GM23338 (cell line): ENCODE results near the gene WDR45B. TPM values are rescaled to one million over a fixed set of nuclear protein-coding genes. Genes with fewer than 3 reads are reported as not detected.

Experiments
- ATAC-seq: fragments of 200-7000 bp; cut with Tn5 transposase; 3 replicates; pipeline ENCODE4 v1.9.1; 2020
- DNase-seq: peaks from one replicate; pipeline ENCODE4 v3.0.0-alpha.2; 2015; ENCODE audit warnings: low spot score
- H2AFZ ChIP-seq: fragments of 200-600 bp; sonication (generic); 2 replicates; pipeline ENCODE4 v1.8.0; 2016; ENCODE audit warnings: antibody characterized with exemption, mild to moderate bottlenecking, moderate library complexity
- H3F3A ChIP-seq: fragments of 200-600 bp; sonication (generic); replicated peaks from 2 replicates; pipeline ENCODE4 v1.8.0; 2017; ENCODE audit warnings: antibody characterized with exemption, mixed run types, low read depth
- H3K27ac ChIP-seq: fragments of 200-600 bp; sonication (generic); 2 replicates; pipeline ENCODE4 v1.6.1; 2016; ENCODE audit warnings: low read depth
- H3K27me3 ChIP-seq: fragments of 200-600 bp; sonication (generic); 2 replicates; pipeline ENCODE4 v1.8.0; 2016; ENCODE audit warnings: mild to moderate bottlenecking, mixed run types, moderate library complexity; ENCODE audit not compliant: insufficient read depth
- H3K36me3 ChIP-seq: fragments of 200-600 bp; sonication (generic); 2 replicates; pipeline ENCODE4 v1.8.0; 2016; ENCODE audit warnings: mild to moderate bottlenecking; ENCODE audit not compliant: insufficient read depth
- H3K4me1 ChIP-seq: fragments of 200-600 bp; sonication (generic); 2 replicates; pipeline ENCODE4 v1.8.0; 2016; ENCODE audit warnings: mild to moderate bottlenecking, moderate library complexity; ENCODE audit not compliant: insufficient read depth
- H3K4me2 ChIP-seq: fragments of 200-600 bp; sonication (generic); 2 replicates; pipeline ENCODE4 v1.7.1; 2017; ENCODE audit warnings: mixed run types
- H3K4me3 ChIP-seq: fragments of 200-600 bp; sonication (generic); 2 replicates; pipeline ENCODE4 v1.6.1; 2016; ENCODE audit warnings: mixed run types
- H3K79me2 ChIP-seq: fragments of 200-600 bp; sonication (generic); replicated peaks from 2 replicates; pipeline ENCODE4 v1.8.0; 2017; ENCODE audit warnings: mild to moderate bottlenecking; ENCODE audit not compliant: insufficient read depth
- H3K9me2 ChIP-seq: fragments of 200-600 bp; sonication (generic); 2 replicates; pipeline ENCODE4 v1.8.0; 2017; ENCODE audit not compliant: insufficient read depth
- H4K20me1 ChIP-seq: fragments of 200-600 bp; sonication (generic); replicated peaks from 2 replicates; pipeline ENCODE4 v1.8.0; 2017; ENCODE audit warnings: mild to moderate bottlenecking; ENCODE audit not compliant: insufficient read depth
- H3K27ac Mint-ChIP-seq: 2 replicates; pipeline ENCODE4 v1.8.0; 2020; ENCODE audit warnings: inconsistent platforms, mild to moderate bottlenecking, moderate library complexity, mixed read lengths
- H3K27me3 Mint-ChIP-seq: 3 replicates; pipeline ENCODE4 v1.8.0; 2022; ENCODE audit warnings: low read depth, mild to moderate bottlenecking, moderate library complexity, mixed read lengths, inconsistent platforms; ENCODE audit not compliant: insufficient read depth, poor library complexity
- H3K36me3 Mint-ChIP-seq: 3 replicates; pipeline ENCODE4 v1.8.0; 2021; ENCODE audit warnings: low read depth, mild to moderate bottlenecking, inconsistent platforms, moderate library complexity, mixed read lengths
- H3K4me1 Mint-ChIP-seq: 3 replicates; pipeline ENCODE4 v1.8.0; 2020; ENCODE audit warnings: mild to moderate bottlenecking, inconsistent platforms, mixed read lengths
- H3K4me3 Mint-ChIP-seq: 3 replicates; pipeline ENCODE4 v1.8.0; 2021; ENCODE audit warnings: moderate library complexity, mild to moderate bottlenecking, inconsistent platforms, mixed read lengths
- H3K9me3 Mint-ChIP-seq: 3 replicates; pipeline ENCODE4 v1.8.0; 2020; ENCODE audit warnings: moderate library complexity, mild to moderate bottlenecking, inconsistent platforms, mixed read lengths
- CREB1 ChIP-seq: fragments of 250-450 bp; sonication (Bioruptor Pico); IDR thresholded peaks from 2 replicates; pipeline ENCODE4 v1.5.0; 2020; ENCODE audit warnings: low read depth, mild to moderate bottlenecking, moderate library complexity
- EZH2 ChIP-seq: fragments of 200-600 bp; sonication (generic); IDR thresholded peaks from one replicate; pipeline ENCODE4 v1.8.0; 2017; ENCODE audit warnings: antibody characterized with exemption, mild to moderate bottlenecking, low read depth; ENCODE audit not compliant: unreplicated experiment
- EZH2phosphoT487 ChIP-seq: fragments of 200-600 bp; sonication (generic); IDR thresholded peaks from one replicate; pipeline ENCODE4 v1.8.1; 2018; ENCODE audit warnings: antibody characterized with exemption; ENCODE audit not compliant: unreplicated experiment
- JUNB ChIP-seq: IDR thresholded peaks from one replicate; pipeline ENCODE4 v1.6.1; 2016; ENCODE audit warnings: antibody characterized with exemption; ENCODE audit not compliant: unreplicated experiment
- NANOG ChIP-seq: IDR thresholded peaks from 2 replicates; pipeline ENCODE4 v1.6.1; 2016; ENCODE audit warnings: antibody characterized with exemption, borderline replicate concordance
- POLR2AphosphoS5 ChIP-seq: IDR thresholded peaks from 2 replicates; pipeline ENCODE4 v1.6.1; 2016; ENCODE audit warnings: antibody characterized with exemption, low read depth
- REST ChIP-seq: IDR thresholded peaks from one replicate; pipeline ENCODE4 v1.6.1; 2018; ENCODE audit warnings: antibody characterized with exemption; ENCODE audit not compliant: unreplicated experiment
- STAT1 ChIP-seq: IDR thresholded peaks from one replicate; pipeline ENCODE4 v1.6.1; 2016; ENCODE audit warnings: antibody characterized with exemption; ENCODE audit not compliant: unreplicated experiment
- ZNF114 ChIP-seq: fragments of 250-450 bp; sonication (Bioruptor Pico); IDR thresholded peaks from 2 replicates; pipeline ENCODE4 v1.5.0; 2020; ENCODE audit warnings: mild to moderate bottlenecking, moderate library complexity
- ZNF331 ChIP-seq: fragments of 250-450 bp; sonication (Bioruptor Pico); IDR thresholded peaks from 2 replicates; pipeline ENCODE4 v1.5.0; 2020; ENCODE audit warnings: low read depth, mild to moderate bottlenecking, moderate library complexity
- polyA plus RNA-seq: library from polyadenylated mRNA; unstranded; fragments of >200 nt; fragmentation: Nextera tagmentation; extraction: Ambion mirVana; gene quantifications from 2 replicates; pipeline ENCODE4 v1.2.1, GENCODE V29; 2016
- total RNA-seq: library from RNA; depleted of rRNA; stranded (reverse); fragments of >200 nt; shearing (Covaris generic); gene quantifications from 2 replicates; pipeline ENCODE4 v1.2.3, GENCODE V29; 2014
- TF ChIP-seq, protein P1 (sequence below): fragments of 250-450 bp; sonication (Bioruptor Pico); IDR thresholded peaks from 2 replicates; pipeline ENCODE4 v1.5.0; 2020; ENCODE audit warnings: mild to moderate bottlenecking, moderate library complexity
- TF ChIP-seq, protein P2 (sequence below): IDR thresholded peaks from 2 replicates; pipeline ENCODE4 v1.6.1; 2016; ENCODE audit warnings: antibody characterized with exemption
- TF ChIP-seq, protein P3 (sequence below), 2 experiments: fragments of 200-600 bp in 1 of 2; sonication (generic) in 1 of 2; conservative IDR thresholded peaks; 2 replicates each; pipeline versions ENCODE4 v1.5.1 to v1.6.1; 2016 to 2017; ENCODE audit warnings: antibody characterized with exemption in 2 of 2, low read depth in 2 of 2, mild to moderate bottlenecking in 2 of 2, moderate library complexity in 1 of 2

Gene WDR45B
- total and polyA plus RNA-seq, 2 experiments from 2014 or later, result 69.4 to 96.4 TPM

GRCh38 chr17:82640036-82640435, 8.2 kb downstream of the WDR45B start:
- H3F3A ChIP-seq, result 0 out of 2 replicates have a peak, but pooled peaks cover 4% of the 10 kb centered on the region
- DNase-seq (no peak), ATAC-seq (no peak)
- H3K36me3 ChIP-seq, result peaks cover 7% of the 10 kb centered on the region
- Mint-ChIP-seq H3K36me3 (peaks cover 69% of the 10 kb centered on the region), H3K4me1 (no peaks in the 10 kb centered on the region), H3K9me3 (peaks cover 3% of the 10 kb centered on the region; the same call in 2 of the 3 replicates), H3K27me3 (peaks cover 2% of the 10 kb centered on the region), H3K4me3 (no peak overlapping the region), H3K27ac (no peak overlapping the region)
- no peaks in the 10 kb centered on the region for H3K9me2 ChIP-seq
- peaks cover 40% of the 10 kb centered on the region for H4K20me1 ChIP-seq
- H3K27ac ChIP-seq, result no peak overlapping the region
- H3K4me1 ChIP-seq, result no peaks in the 10 kb centered on the region
- no peak overlapping the region for H2AFZ ChIP-seq
- TF ChIP-seq, protein P1, sequence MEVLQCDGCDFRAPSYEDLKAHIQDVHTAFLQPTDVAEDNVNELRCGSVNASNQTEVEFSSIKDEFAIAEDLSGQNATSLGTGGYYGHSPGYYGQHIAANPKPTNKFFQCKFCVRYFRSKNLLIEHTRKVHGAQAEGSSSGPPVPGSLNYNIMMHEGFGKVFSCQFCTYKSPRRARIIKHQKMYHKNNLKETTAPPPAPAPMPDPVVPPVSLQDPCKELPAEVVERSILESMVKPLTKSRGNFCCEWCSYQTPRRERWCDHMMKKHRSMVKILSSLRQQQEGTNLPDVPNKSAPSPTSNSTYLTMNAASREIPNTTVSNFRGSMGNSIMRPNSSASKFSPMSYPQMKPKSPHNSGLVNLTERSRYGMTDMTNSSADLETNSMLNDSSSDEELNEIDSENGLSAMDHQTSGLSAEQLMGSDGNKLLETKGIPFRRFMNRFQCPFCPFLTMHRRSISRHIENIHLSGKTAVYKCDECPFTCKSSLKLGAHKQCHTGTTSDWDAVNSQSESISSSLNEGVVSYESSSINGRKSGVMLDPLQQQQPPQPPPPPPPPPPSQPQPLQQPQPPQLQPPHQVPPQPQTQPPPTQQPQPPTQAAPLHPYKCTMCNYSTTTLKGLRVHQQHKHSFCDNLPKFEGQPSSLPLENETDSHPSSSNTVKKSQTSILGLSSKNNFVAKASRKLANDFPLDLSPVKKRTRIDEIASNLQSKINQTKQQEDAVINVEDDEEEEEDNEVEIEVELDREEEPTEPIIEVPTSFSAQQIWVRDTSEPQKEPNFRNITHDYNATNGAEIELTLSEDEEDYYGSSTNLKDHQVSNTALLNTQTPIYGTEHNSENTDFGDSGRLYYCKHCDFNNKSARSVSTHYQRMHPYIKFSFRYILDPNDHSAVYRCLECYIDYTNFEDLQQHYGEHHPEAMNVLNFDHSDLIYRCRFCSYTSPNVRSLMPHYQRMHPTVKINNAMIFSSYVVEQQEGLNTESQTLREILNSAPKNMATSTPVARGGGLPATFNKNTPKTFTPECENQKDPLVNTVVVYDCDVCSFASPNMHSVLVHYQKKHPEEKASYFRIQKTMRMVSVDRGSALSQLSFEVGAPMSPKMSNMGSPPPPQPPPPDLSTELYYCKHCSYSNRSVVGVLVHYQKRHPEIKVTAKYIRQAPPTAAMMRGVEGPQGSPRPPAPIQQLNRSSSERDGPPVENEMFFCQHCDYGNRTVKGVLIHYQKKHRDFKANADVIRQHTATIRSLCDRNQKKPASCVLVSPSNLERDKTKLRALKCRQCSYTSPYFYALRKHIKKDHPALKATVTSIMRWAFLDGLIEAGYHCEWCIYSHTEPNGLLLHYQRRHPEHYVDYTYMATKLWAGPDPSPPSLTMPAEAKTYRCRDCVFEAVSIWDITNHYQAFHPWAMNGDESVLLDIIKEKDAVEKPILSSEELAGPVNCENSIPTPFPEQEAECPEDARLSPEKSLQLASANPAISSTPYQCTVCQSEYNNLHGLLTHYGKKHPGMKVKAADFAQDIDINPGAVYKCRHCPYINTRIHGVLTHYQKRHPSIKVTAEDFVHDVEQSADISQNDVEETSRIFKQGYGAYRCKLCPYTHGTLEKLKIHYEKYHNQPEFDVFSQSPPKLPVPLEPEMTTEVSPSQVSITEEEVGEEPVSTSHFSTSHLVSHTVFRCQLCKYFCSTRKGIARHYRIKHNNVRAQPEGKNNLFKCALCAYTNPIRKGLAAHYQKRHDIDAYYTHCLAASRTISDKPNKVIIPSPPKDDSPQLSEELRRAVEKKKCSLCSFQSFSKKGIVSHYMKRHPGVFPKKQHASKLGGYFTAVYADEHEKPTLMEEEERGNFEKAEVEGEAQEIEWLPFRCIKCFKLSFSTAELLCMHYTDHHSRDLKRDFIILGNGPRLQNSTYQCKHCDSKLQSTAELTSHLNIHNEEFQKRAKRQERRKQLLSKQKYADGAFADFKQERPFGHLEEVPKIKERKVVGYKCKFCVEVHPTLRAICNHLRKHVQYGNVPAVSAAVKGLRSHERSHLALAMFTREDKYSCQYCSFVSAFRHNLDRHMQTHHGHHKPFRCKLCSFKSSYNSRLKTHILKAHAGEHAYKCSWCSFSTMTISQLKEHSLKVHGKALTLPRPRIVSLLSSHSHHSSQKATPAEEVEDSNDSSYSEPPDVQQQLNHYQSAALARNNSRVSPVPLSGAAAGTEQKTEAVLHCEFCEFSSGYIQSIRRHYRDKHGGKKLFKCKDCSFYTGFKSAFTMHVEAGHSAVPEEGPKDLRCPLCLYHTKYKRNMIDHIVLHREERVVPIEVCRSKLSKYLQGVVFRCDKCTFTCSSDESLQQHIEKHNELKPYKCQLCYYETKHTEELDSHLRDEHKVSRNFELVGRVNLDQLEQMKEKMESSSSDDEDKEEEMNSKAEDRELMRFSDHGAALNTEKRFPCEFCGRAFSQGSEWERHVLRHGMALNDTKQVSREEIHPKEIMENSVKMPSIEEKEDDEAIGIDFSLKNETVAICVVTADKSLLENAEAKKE, result no peak
- TF ChIP-seq EZH2, result no peak
- TF ChIP-seq EZH2phosphoT487, result no peak
- TF ChIP-seq, protein P2, sequence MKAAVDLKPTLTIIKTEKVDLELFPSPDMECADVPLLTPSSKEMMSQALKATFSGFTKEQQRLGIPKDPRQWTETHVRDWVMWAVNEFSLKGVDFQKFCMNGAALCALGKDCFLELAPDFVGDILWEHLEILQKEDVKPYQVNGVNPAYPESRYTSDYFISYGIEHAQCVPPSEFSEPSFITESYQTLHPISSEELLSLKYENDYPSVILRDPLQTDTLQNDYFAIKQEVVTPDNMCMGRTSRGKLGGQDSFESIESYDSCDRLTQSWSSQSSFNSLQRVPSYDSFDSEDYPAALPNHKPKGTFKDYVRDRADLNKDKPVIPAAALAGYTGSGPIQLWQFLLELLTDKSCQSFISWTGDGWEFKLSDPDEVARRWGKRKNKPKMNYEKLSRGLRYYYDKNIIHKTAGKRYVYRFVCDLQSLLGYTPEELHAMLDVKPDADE, result no peak
- no peak for TF ChIP-seq ZNF114
- no peak for TF ChIP-seq STAT1
- TF ChIP-seq REST, result no peak
- no peak for TF ChIP-seq JUNB
- TF ChIP-seq POLR2AphosphoS5, result no peak
- TF ChIP-seq CREB1 (CRISPR knock-in tag), result no peak
- TF ChIP-seq NANOG, result no peak
- TF ChIP-seq ZNF331 (CRISPR knock-in tag), result no peak
- TF ChIP-seq, protein P3, sequence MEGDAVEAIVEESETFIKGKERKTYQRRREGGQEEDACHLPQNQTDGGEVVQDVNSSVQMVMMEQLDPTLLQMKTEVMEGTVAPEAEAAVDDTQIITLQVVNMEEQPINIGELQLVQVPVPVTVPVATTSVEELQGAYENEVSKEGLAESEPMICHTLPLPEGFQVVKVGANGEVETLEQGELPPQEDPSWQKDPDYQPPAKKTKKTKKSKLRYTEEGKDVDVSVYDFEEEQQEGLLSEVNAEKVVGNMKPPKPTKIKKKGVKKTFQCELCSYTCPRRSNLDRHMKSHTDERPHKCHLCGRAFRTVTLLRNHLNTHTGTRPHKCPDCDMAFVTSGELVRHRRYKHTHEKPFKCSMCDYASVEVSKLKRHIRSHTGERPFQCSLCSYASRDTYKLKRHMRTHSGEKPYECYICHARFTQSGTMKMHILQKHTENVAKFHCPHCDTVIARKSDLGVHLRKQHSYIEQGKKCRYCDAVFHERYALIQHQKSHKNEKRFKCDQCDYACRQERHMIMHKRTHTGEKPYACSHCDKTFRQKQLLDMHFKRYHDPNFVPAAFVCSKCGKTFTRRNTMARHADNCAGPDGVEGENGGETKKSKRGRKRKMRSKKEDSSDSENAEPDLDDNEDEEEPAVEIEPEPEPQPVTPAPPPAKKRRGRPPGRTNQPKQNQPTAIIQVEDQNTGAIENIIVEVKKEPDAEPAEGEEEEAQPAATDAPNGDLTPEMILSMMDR (conservative IDR thresholded peaks at IDR 0.05; ENCODE audit: low read depth in 2 of 2), result no peak
- peaks cover 94% of the 10 kb centered on the region for H3K79me2 ChIP-seq
- H3K4me2 ChIP-seq, result no peak overlapping the region
- H3K4me3 ChIP-seq, result no peak overlapping the region
- no peaks in the 10 kb centered on the region for H3K27me3 ChIP-seq
